Measurements from ENCODE around the gene SLC39A11. TPM values are rescaled to one million over a fixed set of nuclear protein-coding genes. Genes with fewer than 3 reads are reported as not detected.

SLC39A11 gene
- polyA plus RNA-seq, 1 donor from 2014 or later: 8.0 TPM

- no peaks in the 10 kb centered on the region for H3F3A ChIP-seq (ENCODE audit: insufficient read depth, low read length, poor library complexity, severe bottlenecking)
- no peak overlapping the region for H3K4me2 ChIP-seq (ENCODE audit: low read length)
- H4K20me1 ChIP-seq (ENCODE audit: insufficient read depth): no peaks in the 10 kb centered on the region
- no peak overlapping the region for H3K27ac ChIP-seq (ENCODE audit: low read length)
- H3K79me2 ChIP-seq (replicated peaks; ENCODE audit: insufficient read depth, low read length): no peaks in the 10 kb centered on the region
- H3K9me2 ChIP-seq (ENCODE audit: insufficient read depth, low read length): no peaks in the 10 kb centered on the region
- no peaks in the 10 kb centered on the region for H3K27me3 ChIP-seq (ENCODE audit: insufficient read depth, low read depth, low read length)
- H3K36me3 ChIP-seq (ENCODE audit: insufficient read depth, low read length): no peaks in the 10 kb centered on the region
- no peaks in the 10 kb centered on the region for H3K9me3 ChIP-seq (ENCODE audit: low read length)
- H3K4me3 ChIP-seq (ENCODE audit: low read length): no peak overlapping the region
- H2AFZ ChIP-seq (ENCODE audit: low read depth, low read length): no peak overlapping the region
- H3K9ac ChIP-seq (ENCODE audit: low read length): no peak overlapping the region
- no peak for TF ChIP-seq TAF1 (IDR thresholded peaks at IDR 0.05; ENCODE audit: low read depth)
- TF ChIP-seq SMC3 (conservative IDR thresholded peaks at IDR 0.05; ENCODE audit: poor library complexity): no peak
- TF ChIP-seq, protein P1, sequence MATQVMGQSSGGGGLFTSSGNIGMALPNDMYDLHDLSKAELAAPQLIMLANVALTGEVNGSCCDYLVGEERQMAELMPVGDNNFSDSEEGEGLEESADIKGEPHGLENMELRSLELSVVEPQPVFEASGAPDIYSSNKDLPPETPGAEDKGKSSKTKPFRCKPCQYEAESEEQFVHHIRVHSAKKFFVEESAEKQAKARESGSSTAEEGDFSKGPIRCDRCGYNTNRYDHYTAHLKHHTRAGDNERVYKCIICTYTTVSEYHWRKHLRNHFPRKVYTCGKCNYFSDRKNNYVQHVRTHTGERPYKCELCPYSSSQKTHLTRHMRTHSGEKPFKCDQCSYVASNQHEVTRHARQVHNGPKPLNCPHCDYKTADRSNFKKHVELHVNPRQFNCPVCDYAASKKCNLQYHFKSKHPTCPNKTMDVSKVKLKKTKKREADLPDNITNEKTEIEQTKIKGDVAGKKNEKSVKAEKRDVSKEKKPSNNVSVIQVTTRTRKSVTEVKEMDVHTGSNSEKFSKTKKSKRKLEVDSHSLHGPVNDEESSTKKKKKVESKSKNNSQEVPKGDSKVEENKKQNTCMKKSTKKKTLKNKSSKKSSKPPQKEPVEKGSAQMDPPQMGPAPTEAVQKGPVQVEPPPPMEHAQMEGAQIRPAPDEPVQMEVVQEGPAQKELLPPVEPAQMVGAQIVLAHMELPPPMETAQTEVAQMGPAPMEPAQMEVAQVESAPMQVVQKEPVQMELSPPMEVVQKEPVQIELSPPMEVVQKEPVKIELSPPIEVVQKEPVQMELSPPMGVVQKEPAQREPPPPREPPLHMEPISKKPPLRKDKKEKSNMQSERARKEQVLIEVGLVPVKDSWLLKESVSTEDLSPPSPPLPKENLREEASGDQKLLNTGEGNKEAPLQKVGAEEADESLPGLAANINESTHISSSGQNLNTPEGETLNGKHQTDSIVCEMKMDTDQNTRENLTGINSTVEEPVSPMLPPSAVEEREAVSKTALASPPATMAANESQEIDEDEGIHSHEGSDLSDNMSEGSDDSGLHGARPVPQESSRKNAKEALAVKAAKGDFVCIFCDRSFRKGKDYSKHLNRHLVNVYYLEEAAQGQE (IDR thresholded peaks at IDR 0.05; ENCODE audit: borderline replicate concordance): no peak
- no peak for TF ChIP-seq POLR2AphosphoS5 (IDR thresholded peaks at IDR 0.05)
- no peak for TF ChIP-seq MXI1 (conservative IDR thresholded peaks at IDR 0.05; ENCODE audit: poor library complexity, severe bottlenecking)
- no peak for TF ChIP-seq EP300 (conservative IDR thresholded peaks at IDR 0.05; ENCODE audit: poor library complexity, severe bottlenecking)
Observed at GRCh38 chr17:72846399-72846798, 246.1 kb downstream of the SLC39A11 start.

GRCh38 chr17:72843591-72843990 lies 248.9 kb downstream of the SLC39A11 start:
- Histone ChIP-seq H3K9me3 (ENCODE audit: low read length) (no peaks in the 10 kb centered on the region), H3K36me3 (ENCODE audit: insufficient read depth, low read length) (no peaks in the 10 kb centered on the region), H2AFZ (ENCODE audit: low read depth, low read length) (no peak overlapping the region), H3K4me3 (ENCODE audit: low read length) (no peak overlapping the region), H4K20me1 (ENCODE audit: insufficient read depth) (no peaks in the 10 kb centered on the region), H3K27me3 (ENCODE audit: insufficient read depth, low read depth, low read length) (no peaks in the 10 kb centered on the region), H3K79me2 (replicated peaks; ENCODE audit: insufficient read depth, low read length) (no peaks in the 10 kb centered on the region), H3K4me2 (ENCODE audit: low read length) (no peak overlapping the region), H3F3A (ENCODE audit: insufficient read depth, low read length, poor library complexity, severe bottlenecking) (no peaks in the 10 kb centered on the region), H3K9me2 (ENCODE audit: insufficient read depth, low read length) (no peaks in the 10 kb centered on the region), H3K9ac (ENCODE audit: low read length) (no peak overlapping the region), H3K27ac (ENCODE audit: low read length) (no peak overlapping the region)
- TF ChIP-seq SMC3 (conservative IDR thresholded peaks at IDR 0.05; ENCODE audit: poor library complexity) (no peak), RAD21 (conservative IDR thresholded peaks at IDR 0.05) (no peak), TAF1 (IDR thresholded peaks at IDR 0.05; ENCODE audit: low read depth) (no peak), MXI1 (conservative IDR thresholded peaks at IDR 0.05; ENCODE audit: poor library complexity, severe bottlenecking) (no peak), EP300 (conservative IDR thresholded peaks at IDR 0.05; ENCODE audit: poor library complexity, severe bottlenecking) (no peak), CTCF (IDR thresholded peaks at IDR 0.05; ENCODE audit: poor library complexity, severe bottlenecking) (no peak), POLR2AphosphoS5 (IDR thresholded peaks at IDR 0.05) (no peak), EZH2 (IDR thresholded peaks at IDR 0.05; ENCODE audit: borderline replicate concordance, insufficient read depth, low read length, poor library complexity, severe bottlenecking) (no peak)
- TF ChIP-seq, protein P1 (IDR thresholded peaks at IDR 0.05; ENCODE audit: borderline replicate concordance): no peak
